Panc1 (cell line): ENCODE measurements around the gene SMURF2. TPM values are rescaled to one million over a fixed set of nuclear protein-coding genes. Genes with fewer than 3 reads are reported as not detected.

Experiments
- ATAC-seq: fragments of 200-7000 bp; cut with Tn5 transposase; 2 replicates; pipeline ENCODE4 v1.9.1; 2020; ENCODE audit warnings: mild to moderate bottlenecking, moderate library complexity
- BruUV-seq: library from RNA; stranded (reverse); fragments of 400-500 nt; replicated peaks from 2 replicates; lab custom pipeline; 2021; lab: Mats Ljungman, UMichigan
- CTCF ChIA-PET: fragments of 300-600 bp; sonication (Branson Sonifier 250); formaldehyde crosslinking; loops from one replicate; lab custom pipeline; 2022; ENCODE audit warnings: antibody characterized with exemption; lab: Charles Lee
- POLR2A ChIA-PET: fragments of 300-600 bp; sonication (Branson Sonifier 250); formaldehyde crosslinking; loops from one replicate; lab custom pipeline; 2022; ENCODE audit warnings: antibody characterized with exemption; lab: Charles Lee
- DNase-seq: peaks from one replicate; pipeline ENCODE4 v3.0.0-alpha.2; 2010; ENCODE audit warnings: low read depth, low spot score
- H3K27ac ChIP-seq: 2 replicates; pipeline ENCODE4 v1.5.1; 2011; ENCODE audit warnings: mild to moderate bottlenecking, low read length, inconsistent platforms
- H3K27me3 ChIP-seq: fragments of 200-500 bp; sonication (Bioruptor generic); 2 replicates; pipeline ENCODE4 v1.6.0; 2014; ENCODE audit warnings: low read length, inconsistent platforms; ENCODE audit not compliant: control insufficient read depth, insufficient read depth
- H3K36me3 ChIP-seq: fragments of 200-500 bp; sonication (Bioruptor generic); 2 replicates; pipeline ENCODE4 v1.5.1; 2014; ENCODE audit warnings: inconsistent platforms, mild to moderate bottlenecking, low read length, moderate library complexity; ENCODE audit not compliant: control insufficient read depth, insufficient read depth
- H3K4me1 ChIP-seq: 2 replicates; pipeline ENCODE4 v1.5.1; 2011; ENCODE audit warnings: inconsistent platforms, mild to moderate bottlenecking, low read length, moderate library complexity; ENCODE audit not compliant: control insufficient read depth, insufficient read depth
- H3K4me3 ChIP-seq, 2 experiments: 2 replicates each; pipeline ENCODE4 v1.5.1; 2011 to 2012; ENCODE audit warnings: low read depth in 2 of 2, low read length in 2 of 2, mild to moderate bottlenecking in 2 of 2, inconsistent platforms in 1 of 2, moderate library complexity in 1 of 2
- H3K9me3 ChIP-seq: fragments of 200-500 bp; sonication (Bioruptor generic); 2 replicates; pipeline ENCODE4 v1.5.1; 2014; ENCODE audit warnings: low read depth, mild to moderate bottlenecking, inconsistent platforms, low read length, moderate library complexity; ENCODE audit not compliant: control insufficient read depth, insufficient read depth
- CTCF ChIP-seq: fragments of 450-650 bp; IDR thresholded peaks from 2 replicates; pipeline ENCODE4 v1.5.1; 2017; ENCODE audit warnings: mild to moderate bottlenecking
- POLR2AphosphoS5 ChIP-seq: IDR thresholded peaks from 2 replicates; pipeline ENCODE4 v1.6.1; 2012; ENCODE audit warnings: mild to moderate bottlenecking, low read depth, low read length, moderate library complexity
- SIN3A ChIP-seq: IDR thresholded peaks from 2 replicates; pipeline ENCODE4 v1.6.1; 2012; ENCODE audit warnings: low read depth, mild to moderate bottlenecking, low read length, moderate library complexity, borderline replicate concordance; ENCODE audit not compliant: insufficient read depth
- TCF7L2 ChIP-seq: IDR thresholded peaks from 2 replicates; pipeline ENCODE4 v1.6.1; 2011; ENCODE audit warnings: mild to moderate bottlenecking, low read depth, low read length, inconsistent platforms
- in situ Hi-C: cut with HindIII; loops from 2 replicates; pipeline ENCODE4 v1.10.0; 2016; ENCODE audit warnings: low sequenced_read_pairs, low pct_unique_long_range_greater_than_20kb
- intact Hi-C: fragments of 100-400 bp; cut with micrococcal nuclease; formaldehyde crosslinking; loops from one replicate; pipeline ENCODE4 v1.10.0; 2022; ENCODE audit not compliant: unreplicated experiment
- total RNA-seq: library from RNA; stranded (reverse); gene quantifications from one replicate; pipeline ENCODE4 v1.2.1, GENCODE V29; 2021; ENCODE audit not compliant: unreplicated experiment
- TF ChIP-seq, protein P1 (sequence below), 2 experiments: IDR thresholded peaks; 2 replicates each; pipeline ENCODE4 v1.6.1; 2011 to 2012; ENCODE audit warnings: low read depth in 2 of 2, control low read depth in 1 of 2, low read length in 1 of 2, mild to moderate bottlenecking in 1 of 2, moderate library complexity in 1 of 2; ENCODE audit not compliant: insufficient read depth in 1 of 2

The SMURF2 gene
- total RNA-seq, 1 experiment from 2014 or later: 21.3 TPM

DNA sequence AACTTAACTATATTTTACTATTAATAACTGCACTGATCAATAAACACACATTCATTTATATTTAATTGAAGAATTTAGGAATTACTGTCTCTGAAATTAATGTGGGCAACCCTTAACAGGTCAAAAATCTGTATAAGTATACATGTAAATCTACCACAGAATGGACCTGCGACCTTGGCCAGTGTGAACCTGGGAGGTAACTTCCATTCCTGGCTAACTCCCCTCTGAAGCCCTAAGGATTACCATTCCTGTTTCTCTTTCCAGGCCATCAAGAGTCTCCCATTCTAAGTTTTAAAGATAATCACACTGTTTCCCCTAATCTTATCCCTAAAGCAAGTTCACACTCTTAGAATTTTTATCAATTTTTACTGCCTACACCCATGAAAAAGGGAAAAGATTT is 58.1 kb downstream of the SMURF2 start:
- no peak for ATAC-seq

DNA sequence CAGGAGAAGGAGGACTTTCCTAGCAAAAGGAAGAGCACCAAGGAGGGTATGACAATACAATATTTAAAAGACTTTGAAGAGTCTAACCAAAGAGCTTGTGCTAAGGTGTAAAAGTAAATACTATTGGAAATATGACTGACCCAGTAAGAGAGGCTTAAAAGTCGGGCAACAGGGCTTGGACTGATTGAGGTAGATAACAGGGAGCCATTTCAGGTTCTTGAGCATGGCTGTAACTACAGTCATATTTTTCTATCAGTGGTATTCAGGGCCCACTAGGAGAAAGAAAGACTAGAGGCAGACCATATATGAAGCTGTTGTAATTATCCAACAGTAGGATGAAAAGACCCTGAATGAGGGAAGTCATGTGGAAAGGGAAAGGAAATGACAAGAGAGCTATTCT is 62.3 kb downstream of the SMURF2 start:
- DNase-seq (no peak), ATAC-seq (peak; percentile 42; the same call in 1 of the 2 replicates)
- in situ Hi-C loops: no loop called here
- intact Hi-C loops: no loop called here
- Histone ChIP-seq H3K27me3 (no peaks in the 10 kb centered on the region), H3K36me3 (no peaks in the 10 kb centered on the region; the same call in 1 of the 2 replicates), H3K4me1 (peaks cover 3% of the 10 kb centered on the region), H3K4me3 (no peak overlapping the region), H3K9me3 (no peaks in the 10 kb centered on the region), H3K27ac (no peak overlapping the region)
- ChIA-PET POLR2A (no interaction called here), CTCF (no interaction called here)
- TF ChIP-seq TCF7L2 (no peak), POLR2AphosphoS5 (no peak), CTCF (no peak), SIN3A (no peak)
- TF ChIP-seq, protein P1, sequence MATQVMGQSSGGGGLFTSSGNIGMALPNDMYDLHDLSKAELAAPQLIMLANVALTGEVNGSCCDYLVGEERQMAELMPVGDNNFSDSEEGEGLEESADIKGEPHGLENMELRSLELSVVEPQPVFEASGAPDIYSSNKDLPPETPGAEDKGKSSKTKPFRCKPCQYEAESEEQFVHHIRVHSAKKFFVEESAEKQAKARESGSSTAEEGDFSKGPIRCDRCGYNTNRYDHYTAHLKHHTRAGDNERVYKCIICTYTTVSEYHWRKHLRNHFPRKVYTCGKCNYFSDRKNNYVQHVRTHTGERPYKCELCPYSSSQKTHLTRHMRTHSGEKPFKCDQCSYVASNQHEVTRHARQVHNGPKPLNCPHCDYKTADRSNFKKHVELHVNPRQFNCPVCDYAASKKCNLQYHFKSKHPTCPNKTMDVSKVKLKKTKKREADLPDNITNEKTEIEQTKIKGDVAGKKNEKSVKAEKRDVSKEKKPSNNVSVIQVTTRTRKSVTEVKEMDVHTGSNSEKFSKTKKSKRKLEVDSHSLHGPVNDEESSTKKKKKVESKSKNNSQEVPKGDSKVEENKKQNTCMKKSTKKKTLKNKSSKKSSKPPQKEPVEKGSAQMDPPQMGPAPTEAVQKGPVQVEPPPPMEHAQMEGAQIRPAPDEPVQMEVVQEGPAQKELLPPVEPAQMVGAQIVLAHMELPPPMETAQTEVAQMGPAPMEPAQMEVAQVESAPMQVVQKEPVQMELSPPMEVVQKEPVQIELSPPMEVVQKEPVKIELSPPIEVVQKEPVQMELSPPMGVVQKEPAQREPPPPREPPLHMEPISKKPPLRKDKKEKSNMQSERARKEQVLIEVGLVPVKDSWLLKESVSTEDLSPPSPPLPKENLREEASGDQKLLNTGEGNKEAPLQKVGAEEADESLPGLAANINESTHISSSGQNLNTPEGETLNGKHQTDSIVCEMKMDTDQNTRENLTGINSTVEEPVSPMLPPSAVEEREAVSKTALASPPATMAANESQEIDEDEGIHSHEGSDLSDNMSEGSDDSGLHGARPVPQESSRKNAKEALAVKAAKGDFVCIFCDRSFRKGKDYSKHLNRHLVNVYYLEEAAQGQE (IDR thresholded peaks at IDR 0.05; ENCODE audit: insufficient read depth in 1 of 2, low read depth in 2 of 2, low read length in 1 of 2): no peak
- BruUV-seq: no TSS peak

More for the DNA sequence above, 58.1 kb downstream of the SMURF2 start:
- POLR2A ChIA-PET: no interaction called here
- TF ChIP-seq TCF7L2: no peak
- TF ChIP-seq, protein P1 (IDR thresholded peaks at IDR 0.05; ENCODE audit: insufficient read depth in 1 of 2, low read depth in 2 of 2, low read length in 1 of 2): no peak
- no peak for TF ChIP-seq SIN3A
- TF ChIP-seq CTCF: no peak
- TF ChIP-seq POLR2AphosphoS5: no peak
- Histone ChIP-seq H3K27me3 (no peaks in the 10 kb centered on the region), H3K27ac (no peak overlapping the region; the same call in 1 of the 2 replicates), H3K4me3 (no peak overlapping the region), H3K4me1 (peaks cover 3% of the 10 kb centered on the region), H3K9me3 (no peaks in the 10 kb centered on the region), H3K36me3 (no peaks in the 10 kb centered on the region)
- CTCF ChIA-PET: interaction anchor here (0.7 kb wide), 1 partner anchor 54 kb away, joined by 9 read pairs; no protein-coding TSS in a partner anchor
- in situ Hi-C loops (no loop called here), intact Hi-C loops (no loop called here)
- BruUV-seq: no TSS peak
- DNase-seq: no peak
